Liver (tissue), 9 donors: Measurements from ENCODE around the gene CDT1. TPM values are rescaled to one million over a fixed set of nuclear protein-coding genes. Genes with fewer than 3 reads are reported as not detected.

ENCODE experiments used
- DNase-seq: peaks from one replicate; pipeline ENCODE4 v3.0.0-alpha.2; 2017; ENCODE audit warnings: low spot score
- H3K27ac ChIP-seq, 2 donors: one replicate each; pipeline ENCODE4 v1.7.0; 2013; ENCODE audit warnings: inconsistent platforms in 2 of 2, low read length in 2 of 2, control low read depth in 1 of 2, low read depth in 1 of 2, mild to moderate bottlenecking in 1 of 2
- H3K27me3 ChIP-seq, 4 donors: one replicate each; pipeline versions ENCODE4 v1.6.1 to v1.7.0; 2013; ENCODE audit warnings: low read length in 3 of 4, inconsistent platforms in 1 of 4, mild to moderate bottlenecking in 1 of 4, moderate library complexity in 1 of 4; ENCODE audit not compliant: control insufficient read depth in 4 of 4, insufficient read depth in 4 of 4
- H3K36me3 ChIP-seq, 4 donors: one replicate each; pipeline versions ENCODE4 v1.6.1 to v1.7.0; 2013; ENCODE audit warnings: low read length in 3 of 4, mild to moderate bottlenecking in 3 of 4, low read depth in 1 of 4, moderate library complexity in 1 of 4; ENCODE audit not compliant: control insufficient read depth in 4 of 4, insufficient read depth in 3 of 4
- H3K4me1 ChIP-seq, 4 donors: one replicate each; pipeline versions ENCODE4 v1.6.1 to v1.7.0; 2013; ENCODE audit warnings: low read length in 3 of 4, mild to moderate bottlenecking in 3 of 4, moderate library complexity in 1 of 4; ENCODE audit not compliant: control insufficient read depth in 4 of 4, insufficient read depth in 4 of 4
- H3K4me3 ChIP-seq, 3 donors: one replicate each; pipeline versions ENCODE4 v1.6.1 to v1.7.0; 2013; ENCODE audit warnings: low read length in 3 of 3, control low read depth in 1 of 3, low read depth in 1 of 3, mild to moderate bottlenecking in 1 of 3
- H3K9ac ChIP-seq, 2 donors: one replicate each; pipeline ENCODE4 v1.7.0; 2013; ENCODE audit warnings: low read length in 2 of 2, mild to moderate bottlenecking in 2 of 2, moderate library complexity in 2 of 2, control low read depth in 1 of 2, low read depth in 1 of 2
- H3K9me3 ChIP-seq, 4 donors: one replicate each; pipeline versions ENCODE4 v1.6.1 to v1.7.0; 2013; ENCODE audit warnings: low read length in 3 of 4; ENCODE audit not compliant: control insufficient read depth in 4 of 4
- CTCF ChIP-seq: fragments of 150-350 bp; IDR thresholded peaks from 2 replicates; pipeline ENCODE4 v1.5.1; 2017; ENCODE audit warnings: improper control_type of control experiment, low read depth, low read length; ENCODE audit not compliant: missing input control
- EGR1 ChIP-seq, 2 donors: IDR thresholded peaks; 2 replicates each; pipeline ENCODE4 v1.6.1; 2016 to 2018; ENCODE audit warnings: antibody characterized with exemption in 2 of 2, low read depth in 2 of 2
- FOXA1 ChIP-seq: IDR thresholded peaks from 2 replicates; pipeline ENCODE4 v1.6.1; 2016; ENCODE audit warnings: antibody characterized with exemption
- FOXA2 ChIP-seq: IDR thresholded peaks from 2 replicates; pipeline ENCODE4 v1.6.1; 2016; ENCODE audit warnings: antibody characterized with exemption
- GABPA ChIP-seq, 2 donors: IDR thresholded peaks in 1 of 2; conservative IDR thresholded peaks in 1 of 2; 2 replicates each; pipeline ENCODE4 v1.6.1; 2016; ENCODE audit warnings: antibody characterized with exemption in 2 of 2, mild to moderate bottlenecking in 1 of 2, moderate library complexity in 1 of 2
- HNF4A ChIP-seq, 2 donors: conservative IDR thresholded peaks; 2 replicates each; pipeline ENCODE4 v1.6.1; 2016; ENCODE audit warnings: antibody characterized with exemption in 2 of 2, mild to moderate bottlenecking in 2 of 2
- HNF4G ChIP-seq: IDR thresholded peaks from 2 replicates; pipeline ENCODE4 v1.6.1; 2016; ENCODE audit warnings: antibody characterized with exemption
- JUND ChIP-seq, 2 donors: IDR thresholded peaks; 2 replicates each; pipeline ENCODE4 v1.6.1; 2016; ENCODE audit warnings: antibody characterized with exemption in 2 of 2
- NR2F2 ChIP-seq: IDR thresholded peaks from 2 replicates; pipeline ENCODE4 v1.6.1; 2016; ENCODE audit warnings: antibody characterized with exemption
- RAD21 ChIP-seq, 2 donors: IDR thresholded peaks; 2 replicates each; pipeline ENCODE4 v1.6.1; 2016; ENCODE audit warnings: antibody characterized with exemption in 2 of 2, mild to moderate bottlenecking in 2 of 2
- REST ChIP-seq: IDR thresholded peaks from 2 replicates; pipeline ENCODE4 v1.6.1; 2016; ENCODE audit warnings: antibody characterized with exemption, mild to moderate bottlenecking
- RXRA ChIP-seq, 2 donors: IDR thresholded peaks; 2 replicates each; pipeline ENCODE4 v1.6.1; 2017 to 2018; ENCODE audit warnings: antibody characterized with exemption in 2 of 2, mild to moderate bottlenecking in 1 of 2
- SP1 ChIP-seq: IDR thresholded peaks from 2 replicates; pipeline ENCODE4 v1.6.1; 2018; ENCODE audit warnings: antibody characterized with exemption, mild to moderate bottlenecking
- TAF1 ChIP-seq: conservative IDR thresholded peaks from 2 replicates; pipeline ENCODE4 v1.6.1; 2016; ENCODE audit warnings: antibody characterized with exemption, mild to moderate bottlenecking
- YY1 ChIP-seq: IDR thresholded peaks from 2 replicates; pipeline ENCODE4 v1.6.1; 2016; ENCODE audit warnings: antibody characterized with exemption, mild to moderate bottlenecking
- ZBTB33 ChIP-seq: IDR thresholded peaks from 2 replicates; pipeline ENCODE4 v1.6.1; 2016; ENCODE audit warnings: antibody characterized with exemption
- WGBS: extraction: QIAGEN DNeasy Blood & Tissue Kit; methylation state at CpG from one replicate; pipeline ENCODE4 v1.1.7; 2013; 5-methylcytosine and 5-hydroxymethylcytosine counted together
- polyA plus RNA-seq, 2 donors: library from polyadenylated mRNA; stranded (reverse) in 1 of 2; unstranded in 1 of 2; fragments of 200-250 nt in 1 of 2; fragments of >200 nt in 1 of 2; fragmentation: Nextera tagmentation in 1 of 2; extraction: Ambion mirVana in 1 of 2; gene quantifications; one replicate each; pipeline versions ENCODE4 v1.2.1 to v1.2.3, GENCODE V29; 2013 to 2015
- total RNA-seq, 2 donors: library from RNA; depleted of rRNA; stranded (reverse); fragments of >200 nt; gene quantifications; one replicate each; pipeline ENCODE4 v1.2.3, GENCODE V29; 2014
- TF ChIP-seq, protein P1 (sequence below): IDR thresholded peaks from 2 replicates; pipeline ENCODE4 v1.6.1; 2016; ENCODE audit warnings: antibody characterized with exemption
- TF ChIP-seq, protein P2 (sequence below): IDR thresholded peaks from 2 replicates; pipeline ENCODE4 v1.6.1; 2016; ENCODE audit warnings: antibody characterized with exemption
- donor health status: healthy.
- donor health status: healthy.
- donor health status: healthy.
- donor health status: healthy.
- donor health status: healthy.

Gene CDT1
- total and polyA plus RNA-seq, 4 donors, result 0.08 to 37.6 (median 0.93) TPM

DNA sequence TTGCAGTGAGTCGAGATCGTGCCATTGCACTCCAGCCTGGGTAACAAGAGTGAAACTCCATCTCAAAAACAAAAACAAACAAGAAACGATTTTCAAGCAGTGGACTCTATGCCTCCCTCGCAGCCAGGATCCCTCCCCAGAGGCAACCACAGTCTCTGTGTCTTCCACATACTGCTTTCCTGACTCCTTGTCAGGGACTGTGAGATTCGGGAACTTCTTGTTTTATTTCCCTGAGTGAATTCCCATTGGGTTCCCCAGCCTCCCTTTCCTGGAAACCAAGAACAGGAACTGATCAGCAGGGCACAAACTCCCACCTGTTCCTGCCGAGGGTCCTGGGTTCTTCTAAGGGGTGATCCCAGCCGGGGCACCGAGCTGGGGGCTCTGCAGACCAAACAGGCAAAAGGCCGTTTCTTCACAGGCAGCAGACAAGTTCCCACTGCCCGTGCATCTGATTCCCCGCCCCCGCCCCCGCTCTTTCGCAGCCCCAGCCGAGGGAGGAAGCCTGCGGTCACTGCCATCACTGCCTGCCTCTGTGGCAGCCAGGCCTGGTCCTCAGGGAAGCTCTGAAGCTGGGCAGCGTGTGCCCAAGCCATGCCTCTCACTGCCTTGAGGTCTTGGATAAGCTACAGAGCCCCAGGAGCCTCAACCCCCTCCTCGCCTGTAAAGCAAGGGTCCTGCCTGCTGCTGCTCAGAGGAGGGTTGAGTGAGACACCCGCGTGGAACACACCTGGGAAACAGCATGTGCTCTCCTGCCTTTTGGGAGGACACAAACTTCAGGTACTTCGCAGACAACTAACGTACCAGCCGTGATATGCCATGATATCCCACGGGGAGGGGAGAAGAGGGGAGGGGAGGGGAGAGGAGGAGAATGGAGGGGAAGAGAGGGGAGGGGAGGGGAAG, 13.0 kb upstream of the CDT1 start:
- peaks cover 5 to 19% (median 13%) of the 10 kb centered on the region in 4 donors for H3K4me1 ChIP-seq
- TF ChIP-seq ZBTB33 (no peak), RXRA (IDR thresholded peaks at IDR 0.05) (no peak), FOXA1 (no peak), RAD21 (IDR thresholded peaks at IDR 0.05) (no peak), EGR1 (IDR thresholded peaks at IDR 0.05; ENCODE audit: low read depth in 2 of 2) (no peak), SP1 (no peak), CTCF (no peak), TAF1 (no peak), HNF4A (conservative IDR thresholded peaks at IDR 0.05) (no peak), GABPA (IDR thresholded peaks at IDR 0.05 in 1 of 2, conservative IDR thresholded peaks at IDR 0.05 in 1 of 2) (no peak), REST (no peak), FOXA2 (no peak), JUND (IDR thresholded peaks at IDR 0.05) (no peak), NR2F2 (no peak), HNF4G (no peak), YY1 (no peak)
- TF ChIP-seq, protein P1, sequence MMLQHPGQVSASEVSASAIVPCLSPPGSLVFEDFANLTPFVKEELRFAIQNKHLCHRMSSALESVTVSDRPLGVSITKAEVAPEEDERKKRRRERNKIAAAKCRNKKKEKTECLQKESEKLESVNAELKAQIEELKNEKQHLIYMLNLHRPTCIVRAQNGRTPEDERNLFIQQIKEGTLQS, result no peak
- TF ChIP-seq, protein P2, sequence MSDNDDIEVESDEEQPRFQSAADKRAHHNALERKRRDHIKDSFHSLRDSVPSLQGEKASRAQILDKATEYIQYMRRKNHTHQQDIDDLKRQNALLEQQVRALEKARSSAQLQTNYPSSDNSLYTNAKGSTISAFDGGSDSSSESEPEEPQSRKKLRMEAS, result no peak
- no peak for DNase-seq
- 55% methylated on average over 24 of the region's 24 CpGs for WGBS
- H3K27ac ChIP-seq, result peak overlapping the region in 1 of 2 donors; percentile 22
- no peaks in the 10 kb centered on the region for H3K9me3 ChIP-seq
- H3K9ac ChIP-seq, result no peak overlapping the region
- no peaks in the 10 kb centered on the region for H3K27me3 ChIP-seq
- H3K4me3 ChIP-seq, result no peak overlapping the region
- H3K36me3 ChIP-seq, result no peaks in the 10 kb centered on the region
